ENCODE measurements around the gene PARP6.
"Not testable (repeated sequence)": the region's sequence is repeated elsewhere in the genome, so short reads cannot be mapped to it uniquely, and the experiment has no call there.

Gene PARP6

DNA sequence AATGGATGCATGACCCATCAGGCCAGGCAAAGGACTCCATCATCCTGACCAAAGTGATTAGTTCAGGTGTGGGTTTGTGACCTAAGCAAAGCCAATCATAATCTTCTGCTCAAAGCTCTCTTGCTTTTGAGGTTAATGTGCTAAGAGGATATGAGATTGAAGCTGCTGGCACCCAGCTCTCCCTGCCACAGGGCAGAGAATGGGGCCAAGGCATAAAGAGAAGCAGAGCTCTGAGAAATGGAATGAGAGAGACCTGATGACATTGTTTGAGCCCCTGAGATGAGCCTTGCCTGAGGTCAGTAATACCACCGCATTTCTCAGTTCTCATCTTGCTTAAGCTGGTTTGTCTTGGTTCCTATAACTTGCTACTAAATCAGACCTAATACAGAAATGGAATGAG lies 6.4 kb upstream of the PARP6 start:
- DNase-seq (ENCODE audit: low read depth): no peak

DNA sequence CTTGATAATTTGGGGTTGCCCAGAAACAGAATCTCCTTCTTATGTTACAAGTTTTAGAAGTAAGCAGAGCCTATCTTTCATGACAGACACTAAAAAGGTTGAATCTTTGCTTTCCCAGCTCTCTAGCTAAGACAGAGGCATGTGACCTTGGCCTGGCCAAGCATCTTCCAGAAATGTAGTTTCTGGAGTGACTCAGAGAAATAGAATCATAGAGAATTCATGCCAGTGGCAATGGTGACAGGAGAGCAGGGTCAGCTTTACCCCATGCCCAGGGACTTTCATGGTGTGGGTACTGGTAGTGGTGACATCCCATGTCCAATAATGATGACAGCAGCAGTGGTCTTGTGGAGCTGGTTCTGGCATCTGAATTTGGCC lies 4.0 kb upstream of the PARP6 start:
- DNase-seq (ENCODE audit: low read depth): peak; percentile 9

DNA sequence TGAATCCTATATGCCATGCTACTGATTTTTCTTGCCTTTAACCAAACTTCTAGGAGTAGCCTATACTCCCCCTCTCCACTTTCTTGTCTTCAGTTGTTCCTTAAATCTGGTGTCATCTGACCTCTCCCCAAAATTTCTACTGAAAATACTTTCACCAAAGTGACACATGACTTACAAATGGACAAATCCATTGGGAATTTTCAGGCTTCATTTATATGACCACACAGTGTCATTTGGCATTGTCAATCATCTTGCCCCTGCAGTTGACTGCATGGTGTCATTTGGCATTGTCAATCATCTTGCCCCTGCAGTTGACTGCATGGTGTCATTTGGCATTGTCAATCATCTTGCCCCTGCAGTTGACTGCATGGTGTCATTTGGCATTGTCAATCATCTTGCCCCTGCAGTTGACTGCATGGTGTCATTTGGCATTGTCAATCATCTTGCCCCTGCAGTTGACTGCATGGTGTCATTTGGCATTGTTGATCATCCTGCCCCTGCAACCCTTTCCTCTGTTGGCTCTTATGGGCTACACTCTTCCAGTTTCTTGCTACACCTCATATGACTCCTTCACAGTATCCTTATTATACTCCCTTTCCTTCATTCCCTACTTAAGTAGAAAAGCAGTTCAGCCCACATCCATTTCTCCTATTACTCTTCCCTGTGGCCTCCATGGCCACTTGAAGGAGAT lies 3.4 kb upstream of the PARP6 start:
- DNase-seq (ENCODE audit: low read depth): not testable (repeated sequence)

DNA sequence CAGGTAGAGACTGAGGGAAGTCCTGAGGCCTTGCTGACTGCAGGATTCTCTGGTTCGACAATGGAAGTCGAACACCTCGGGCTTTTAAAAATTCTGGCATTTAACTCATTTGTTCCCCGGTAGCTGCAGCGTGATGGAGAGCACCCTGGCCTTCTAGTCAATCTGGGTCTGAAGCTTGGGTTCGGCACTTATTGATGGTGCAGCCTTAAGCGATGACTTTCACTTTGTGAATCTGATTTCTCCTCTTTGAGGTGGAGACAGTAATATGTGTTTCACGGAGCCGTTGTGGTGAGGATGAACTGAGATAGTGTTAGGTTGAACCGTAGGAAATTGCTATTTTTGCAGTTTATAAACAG lies 621 bp upstream of the PARP6 start:
- DNase-seq (ENCODE audit: low read depth): no peak

DNA sequence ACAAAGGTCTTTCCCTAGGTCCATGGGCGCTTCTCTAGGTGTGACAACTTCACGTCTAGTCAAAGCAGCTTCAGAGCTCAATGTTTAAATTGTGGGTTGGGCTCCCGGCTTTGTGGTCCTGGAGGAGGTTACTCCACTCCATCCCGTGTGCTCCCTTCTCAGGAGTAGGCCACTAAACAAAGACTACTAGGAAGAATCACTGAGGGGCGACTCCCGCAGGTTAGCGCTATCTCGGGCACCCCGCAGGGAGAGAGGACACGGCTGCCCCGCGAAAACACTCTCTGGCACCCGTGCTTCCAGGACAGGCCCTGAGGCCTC lies 500 bp downstream of the PARP6 start:
- no peak for DNase-seq (ENCODE audit: low read depth)

DNA sequence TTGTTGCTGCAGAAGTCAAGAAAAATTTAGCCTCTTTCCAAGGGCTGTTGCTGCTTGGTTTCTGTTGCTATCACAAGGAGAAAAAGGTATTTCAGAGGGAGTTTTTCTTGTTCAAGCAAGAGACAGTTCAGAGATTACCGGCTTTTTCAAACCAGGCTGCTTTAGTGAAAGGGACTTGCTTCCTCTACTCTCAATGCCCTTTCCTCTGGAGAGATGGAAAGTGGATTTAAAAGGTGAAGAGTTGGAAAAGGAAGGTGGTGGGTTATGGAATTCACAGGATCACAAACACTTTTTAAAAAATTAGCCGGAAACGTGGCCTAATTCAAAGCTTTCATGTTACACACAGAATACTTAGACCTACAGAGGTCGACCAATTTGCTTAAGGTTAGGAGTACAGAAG lies 1.1 kb downstream of the PARP6 start:
- DNase-seq (ENCODE audit: low read depth): no peak

DNA sequence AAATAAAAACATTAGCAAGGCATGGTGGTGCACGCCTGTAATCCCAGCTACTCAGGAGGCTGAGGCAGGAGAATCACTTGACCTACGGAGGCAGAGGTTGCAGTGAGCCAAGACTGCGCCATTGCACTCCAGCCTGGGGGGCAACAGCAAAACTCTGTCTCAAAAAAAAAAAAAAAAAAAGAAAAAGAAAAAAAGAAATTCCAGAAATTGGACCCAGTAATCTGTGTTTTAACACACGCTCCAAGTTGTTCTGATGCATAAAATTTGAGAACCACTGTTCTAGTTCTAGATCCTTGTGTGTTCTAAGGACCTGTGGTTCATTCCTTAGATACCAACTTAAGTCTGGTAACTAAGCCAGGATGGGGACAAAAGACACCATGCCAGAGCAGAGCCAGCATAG lies 2.6 kb downstream of the PARP6 start:
- DNase-seq (ENCODE audit: low read depth): no peak

DNA sequence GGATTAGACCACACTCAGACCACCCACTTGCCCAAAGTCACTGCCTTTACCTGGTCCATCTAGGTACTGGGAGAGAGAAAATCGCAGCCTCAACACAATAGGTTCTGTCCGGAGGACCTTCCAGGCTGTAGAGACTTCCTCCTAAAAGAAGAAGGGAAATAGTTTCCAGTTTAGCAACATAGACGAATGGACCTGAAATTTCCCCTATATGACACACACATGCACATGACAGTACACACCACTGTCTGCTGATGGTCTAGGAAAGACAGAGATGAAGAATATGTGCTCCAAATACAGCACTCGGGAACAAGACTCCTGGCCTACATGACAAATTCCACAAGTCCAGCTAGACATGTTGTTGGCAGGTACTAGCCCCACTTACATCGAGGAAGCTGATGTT lies 7.3 kb downstream of the PARP6 start:
- DNase-seq (ENCODE audit: low read depth): no peak

DNA sequence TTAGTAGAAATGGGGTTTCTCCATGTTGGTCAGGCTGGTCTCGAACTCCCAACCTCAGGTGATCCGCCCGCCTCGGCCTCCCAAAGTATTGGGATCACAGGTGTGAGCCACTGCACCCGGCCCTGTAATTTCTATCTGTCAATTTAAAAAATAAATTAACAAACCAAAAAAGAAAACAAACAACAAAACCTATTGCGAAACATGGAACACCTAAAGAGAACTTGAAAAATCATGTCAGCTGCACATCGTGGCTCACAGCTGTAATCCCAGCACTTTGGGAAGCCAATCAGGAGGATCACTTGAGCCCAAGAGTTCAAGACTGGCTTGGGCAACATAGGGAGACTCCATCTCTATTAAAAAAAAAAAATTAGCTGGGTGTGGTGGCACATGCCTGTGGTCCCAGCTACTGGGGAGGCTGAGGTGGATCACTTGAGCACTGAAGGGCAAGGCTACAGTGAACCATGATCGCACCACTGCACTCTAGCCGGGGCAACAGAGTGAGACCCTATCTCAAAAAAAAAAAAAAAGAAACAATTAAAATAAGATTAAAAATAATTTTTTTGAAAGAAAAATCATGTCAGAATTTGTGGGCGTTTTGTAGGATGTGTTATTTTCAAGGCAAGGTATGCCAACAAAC lies 19.6 kb downstream of the PARP6 start:
- DNase-seq (ENCODE audit: low read depth): no peak

DNA sequence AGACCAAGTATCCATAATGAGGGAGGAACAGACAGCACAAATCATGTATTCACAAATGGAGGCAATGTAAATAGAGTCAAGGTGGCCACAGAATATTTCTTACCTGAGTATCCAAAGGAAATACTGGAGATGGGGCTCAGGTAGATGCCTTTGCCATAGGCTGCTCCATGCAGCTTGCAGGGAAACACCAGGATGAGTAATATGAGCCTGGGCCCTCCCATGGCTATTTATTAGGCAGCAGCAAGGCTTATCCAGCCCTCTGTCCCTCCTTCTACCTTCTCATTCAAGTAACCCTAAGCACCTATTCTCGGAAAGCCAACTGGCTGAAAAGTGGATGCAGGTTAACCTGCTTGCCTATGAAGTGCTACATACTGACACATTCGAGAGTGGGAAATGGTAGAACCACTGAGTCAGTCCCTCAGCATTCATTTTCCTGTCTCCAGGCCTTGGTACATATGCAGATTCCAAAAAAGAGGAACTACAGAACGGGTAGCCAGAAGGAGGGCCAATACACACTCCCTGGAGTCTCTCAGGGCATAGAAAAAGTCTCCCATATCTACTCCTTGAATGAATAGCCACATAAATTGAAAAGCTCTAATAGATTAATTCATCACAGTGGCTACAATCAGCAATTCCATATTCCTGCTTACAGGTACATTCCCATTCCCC lies 23.1 kb downstream of the PARP6 start:
- no peak for DNase-seq (ENCODE audit: low read depth)

DNA sequence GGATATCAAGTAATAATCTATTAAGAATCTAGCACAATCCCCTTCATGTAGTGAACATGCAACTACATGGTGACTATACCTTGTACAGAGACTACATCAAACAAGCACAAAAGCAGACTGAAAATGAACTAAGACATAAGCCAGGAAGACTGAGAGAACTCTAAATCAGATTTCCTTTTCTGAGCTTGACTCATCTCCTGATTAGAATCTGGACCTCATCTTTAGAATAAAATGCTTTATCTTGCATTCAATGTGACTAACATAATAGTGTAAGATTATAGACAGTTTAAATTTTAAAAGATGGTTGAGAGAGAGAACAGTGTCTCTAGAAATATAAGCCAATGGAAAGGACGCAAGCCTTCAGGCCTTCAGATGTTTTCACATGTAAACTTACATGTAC lies 23.8 kb downstream of the PARP6 start:
- DNase-seq (ENCODE audit: low read depth): no peak

DNA sequence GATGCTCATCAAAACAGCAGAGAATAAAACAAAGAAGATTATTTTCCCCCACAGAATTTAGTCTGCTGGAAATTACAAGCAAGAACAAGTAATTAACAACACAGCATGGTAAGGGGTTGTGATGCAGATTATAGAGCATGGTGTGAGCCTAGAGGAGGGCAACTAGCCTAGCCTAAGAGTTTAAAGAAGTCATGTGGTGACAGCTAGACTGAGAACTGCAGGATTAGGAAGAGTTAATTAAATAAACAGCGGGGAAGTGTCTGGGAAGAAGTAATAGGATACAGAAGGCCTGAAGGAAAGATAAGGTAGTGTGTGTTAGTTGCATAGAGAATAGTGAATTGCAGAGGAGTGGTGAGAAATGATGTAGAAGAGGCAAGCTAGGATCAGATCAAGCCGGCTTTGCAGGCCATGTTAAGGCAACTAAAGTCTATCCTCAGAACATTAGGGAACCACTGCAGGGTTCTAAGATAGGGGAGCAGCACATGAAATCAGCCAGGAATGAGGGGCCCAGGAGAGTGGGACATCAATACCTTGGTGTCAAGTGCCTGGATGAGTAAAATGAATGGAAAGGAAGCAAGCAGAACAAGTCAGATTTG lies 29.5 kb downstream of the PARP6 start:
- DNase-seq (ENCODE audit: low read depth): no peak

DNA sequence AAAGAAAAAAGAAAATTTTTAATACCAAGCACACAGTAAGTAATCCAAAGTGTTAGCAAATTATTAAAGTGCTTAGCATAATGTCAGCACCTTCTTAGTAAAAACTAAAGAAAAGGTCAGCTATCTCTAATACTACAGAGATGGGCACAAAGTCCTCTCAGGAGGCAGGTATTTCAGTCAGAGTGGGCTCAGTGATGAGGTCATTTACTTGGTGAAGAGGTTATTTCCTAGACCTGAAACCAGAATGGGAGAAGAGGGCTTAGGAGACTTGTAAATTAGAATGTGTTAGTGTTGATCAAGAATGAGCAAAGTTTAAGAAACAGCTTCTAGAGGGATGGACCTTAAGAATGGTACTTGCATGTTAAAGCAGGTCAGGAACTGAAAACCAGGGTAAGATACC lies 32.7 kb downstream of the PARP6 start:
- DNase-seq (ENCODE audit: low read depth): no peak

DNA sequence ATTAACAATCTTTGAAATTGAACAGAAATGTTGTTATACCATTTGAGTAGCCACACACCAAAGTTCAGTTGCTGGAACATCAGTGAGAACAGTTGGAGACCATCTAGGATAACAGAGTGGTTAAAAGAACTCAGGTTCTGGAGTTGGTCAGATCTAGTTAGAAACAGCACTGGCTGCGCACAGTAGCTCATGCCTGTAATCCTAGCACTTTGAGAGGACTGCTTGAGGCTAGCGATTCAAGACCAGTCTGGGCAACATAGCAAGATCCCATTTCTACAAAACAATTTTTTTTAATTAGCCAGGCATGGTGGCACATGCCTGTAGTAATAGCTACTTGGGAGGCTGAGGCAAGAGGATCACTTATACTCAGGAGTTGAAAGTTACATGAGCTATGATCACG lies 33.8 kb downstream of the PARP6 start:
- no peak for DNase-seq (ENCODE audit: low read depth)

DNA sequence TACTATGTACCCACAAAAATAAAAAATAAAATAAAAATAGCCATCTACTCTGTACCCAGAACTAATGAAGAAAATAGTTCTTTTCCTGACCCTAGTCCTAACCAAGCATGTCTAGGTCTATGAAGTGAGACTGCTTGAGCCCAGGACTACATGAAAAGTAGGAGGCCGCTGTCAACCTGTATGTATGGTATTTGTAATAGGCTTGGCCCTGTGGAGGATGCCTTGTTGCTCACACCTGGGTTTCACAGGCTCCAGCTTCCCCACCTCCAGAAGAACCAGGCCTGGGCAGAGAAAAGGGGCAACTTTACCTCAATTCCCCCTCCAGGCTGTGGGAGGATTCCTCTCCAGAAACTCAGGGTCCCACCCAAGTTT lies 34.5 kb downstream of the PARP6 start:
- no peak for DNase-seq (ENCODE audit: low read depth)

DNA sequence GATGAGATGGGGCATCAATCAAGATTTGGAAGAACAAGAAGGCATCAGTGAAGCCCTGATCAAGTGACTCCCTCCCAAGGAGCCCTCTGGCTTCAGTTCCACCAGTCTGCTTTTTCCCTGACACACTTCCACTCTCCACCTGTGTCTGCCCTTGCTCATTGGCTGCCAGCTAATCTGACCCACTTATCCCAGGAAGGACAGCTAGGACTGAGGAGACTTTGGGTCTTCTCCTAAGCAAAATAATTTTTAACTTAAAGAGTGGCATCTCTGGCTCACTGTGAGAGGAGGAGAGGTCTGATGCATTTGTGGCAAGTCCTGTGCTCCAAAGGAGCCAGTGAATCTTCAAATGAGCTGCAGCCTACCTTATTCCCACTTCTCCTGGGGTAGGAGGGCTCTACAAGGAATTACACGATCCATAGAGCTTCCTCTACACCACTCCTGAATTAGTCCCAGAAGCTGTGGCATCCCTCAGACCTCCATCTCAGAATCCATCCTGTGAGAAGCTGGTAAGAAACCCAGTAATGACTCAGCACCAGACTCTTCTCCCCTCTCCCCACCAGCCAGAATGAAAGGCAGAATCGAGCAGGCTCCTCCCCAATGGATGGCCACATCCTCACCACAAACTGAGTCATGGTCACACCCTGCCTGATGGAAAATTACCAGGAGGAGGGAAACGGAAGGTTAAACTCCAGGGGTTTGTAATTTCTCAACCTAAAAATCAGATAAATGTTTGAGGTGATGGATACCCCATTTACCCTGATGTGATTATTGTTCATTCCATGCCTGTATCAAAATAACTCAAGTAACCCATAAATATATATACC lies 35.1 kb downstream of the PARP6 start:
- DNase-seq (ENCODE audit: low read depth): peak; percentile 97

DNA sequence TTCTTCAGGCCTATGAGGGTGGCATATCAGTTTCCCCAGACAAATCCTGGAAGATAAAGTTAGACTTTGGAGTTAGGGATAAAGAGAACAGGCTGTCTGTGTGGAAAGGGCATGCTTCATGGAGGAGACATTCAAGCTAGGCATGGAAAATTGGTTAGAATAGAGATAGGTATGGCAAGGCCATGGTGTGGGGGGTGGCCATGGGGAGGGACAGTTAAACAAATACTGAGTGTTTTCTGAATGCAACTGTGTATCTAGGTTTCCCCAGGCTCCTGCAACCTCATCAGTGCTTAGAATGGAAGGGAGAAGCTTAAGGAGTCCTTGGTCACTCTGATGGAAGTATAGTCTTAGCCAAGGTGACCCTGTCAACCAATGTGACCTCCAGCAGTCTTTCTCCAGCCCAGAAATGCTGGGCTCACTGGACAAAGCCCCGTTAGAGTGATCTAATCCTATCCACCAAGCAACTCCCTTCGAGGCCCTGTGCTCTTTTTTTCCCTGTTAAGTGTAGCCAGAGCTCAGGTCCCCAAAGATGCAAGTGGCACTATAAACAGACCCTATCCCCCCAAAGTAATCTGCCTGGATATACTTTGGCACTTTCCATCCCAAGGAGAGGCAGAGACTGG lies 35.9 kb downstream of the PARP6 start:
- DNase-seq (ENCODE audit: low read depth): no peak

DNA sequence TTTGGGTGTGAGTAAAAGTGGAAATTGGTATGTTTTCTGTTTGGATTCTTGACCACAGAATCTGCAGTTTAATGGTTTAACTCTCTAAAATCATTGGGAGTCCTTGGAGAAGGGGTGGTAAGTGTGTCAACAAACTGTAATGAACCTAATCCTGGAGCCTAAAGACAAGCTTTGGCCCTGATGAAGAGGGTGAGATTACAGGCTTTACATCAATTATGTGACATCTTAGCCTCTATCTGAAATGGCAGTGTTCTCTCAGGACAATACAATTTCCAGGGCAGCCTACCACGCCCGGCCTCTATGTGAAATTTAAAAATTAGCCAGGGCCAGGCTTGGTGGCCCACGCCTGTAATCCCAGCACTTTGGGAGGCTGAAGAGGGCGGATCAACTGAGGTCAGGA lies 37.1 kb downstream of the PARP6 start:
- DNase-seq (ENCODE audit: low read depth): no peak

DNA sequence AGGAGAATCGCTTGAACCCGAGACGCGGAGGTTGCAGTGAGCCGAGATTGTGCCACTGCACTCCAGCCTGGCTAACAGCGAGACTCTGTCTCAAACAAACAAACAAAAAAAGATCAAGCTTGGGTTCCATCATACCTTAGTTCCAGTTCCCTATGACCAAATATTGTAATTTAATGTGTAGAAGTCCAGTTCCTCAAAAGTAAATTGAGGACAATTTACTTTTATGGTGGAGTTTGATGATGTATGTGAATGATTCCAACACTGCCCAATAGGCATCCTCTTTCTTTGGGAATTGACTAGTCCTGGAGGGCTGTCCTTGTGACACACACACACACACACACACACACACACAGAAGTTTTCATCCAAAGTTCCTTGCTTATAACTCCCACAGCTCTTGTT lies 38.6 kb downstream of the PARP6 start:
- no peak for DNase-seq (ENCODE audit: low read depth)

DNA sequence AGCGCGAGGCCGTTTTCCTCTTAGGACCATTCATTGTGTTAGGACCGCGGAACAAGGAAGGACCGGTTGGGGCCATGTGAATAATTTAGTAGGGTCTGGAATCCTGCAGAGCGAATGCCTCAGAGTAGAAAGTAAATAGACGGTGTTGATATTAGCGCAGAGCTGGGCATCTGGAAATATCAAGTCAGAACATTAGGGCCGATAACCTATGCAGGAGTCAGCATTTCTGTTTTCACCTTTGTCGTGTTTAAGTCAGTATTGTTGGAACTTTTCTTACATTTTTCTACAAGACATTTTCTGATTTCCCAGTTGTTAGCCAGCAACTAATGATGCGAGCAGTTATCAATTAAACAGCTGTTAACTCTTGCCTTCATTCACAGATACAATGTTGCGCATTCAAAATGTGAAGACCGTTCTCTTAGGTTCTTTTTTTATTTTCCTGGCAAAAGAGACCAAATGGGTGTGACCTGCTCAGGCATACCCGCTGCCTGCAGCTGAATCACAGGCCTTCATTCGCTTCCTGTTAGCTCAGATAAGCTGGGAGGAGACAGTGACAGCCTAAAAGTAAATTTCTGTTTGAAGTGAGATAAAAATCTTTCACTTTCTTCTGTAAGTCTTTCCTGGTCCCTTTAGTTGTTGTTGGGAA lies 40.4 kb downstream of the PARP6 start:
- DNase-seq (ENCODE audit: low read depth): peak; percentile 79

DNA sequence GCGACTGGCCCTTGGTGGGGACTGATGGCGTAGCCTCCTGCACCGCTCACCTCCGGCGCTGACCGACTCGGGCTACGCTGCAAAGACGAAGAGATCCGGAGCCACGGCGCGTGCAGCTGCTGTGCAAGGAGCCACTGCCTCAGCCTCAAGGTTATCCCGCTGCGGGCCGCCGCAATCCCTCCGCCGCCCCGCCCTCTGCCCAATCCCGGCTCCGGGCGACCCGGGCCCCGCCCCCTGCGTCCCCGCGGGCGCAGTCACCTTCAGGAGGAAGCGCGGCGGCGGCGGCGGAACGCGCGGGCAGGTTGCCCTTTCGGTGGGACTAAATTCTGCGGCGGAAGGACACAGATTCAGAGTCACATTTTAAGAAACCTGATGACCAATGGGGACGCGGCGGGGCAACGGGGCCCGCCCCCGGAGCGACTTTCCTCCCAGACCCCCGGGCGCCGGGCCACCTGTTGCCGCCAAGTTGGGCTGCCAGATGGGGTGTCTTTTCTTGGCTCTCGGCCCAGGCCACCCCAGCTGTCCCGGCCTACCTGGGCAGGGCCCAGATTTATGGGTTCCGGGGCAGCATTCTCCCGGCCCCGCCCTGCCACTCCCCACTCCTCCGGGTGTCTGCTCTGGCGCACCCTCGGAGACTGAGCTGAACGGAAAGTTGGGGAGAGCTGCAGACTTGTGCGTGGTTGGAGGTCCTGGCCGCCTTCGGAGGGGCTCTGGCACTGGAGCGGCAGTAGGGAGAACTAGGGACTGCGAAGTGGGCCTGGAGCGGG lies 41.1 kb downstream of the PARP6 start, which contains the start of gene PKM:
TSS of gene PKM (minus strand) at position 125 of the 767 bp plus-strand sequence. CDS start 12,093 bp downstream, outside the sequence.
- DNase-seq (ENCODE audit: low read depth): peak; percentile 93

All from amniotic epithelial cell (primary cell).